ENCODE results near the gene FBXO42. TPM values are rescaled to one million over a fixed set of nuclear protein-coding genes. Genes with fewer than 3 reads are reported as not detected.
A peak's percentile ranks its signal among the peaks of the same experiment; 100 is the strongest.

The FBXO42 gene
- total and polyA plus RNA-seq, 9 of the 15 experiments (the other 6 are each of a cell fraction or from before 2014, with no cell fraction given), result 7.2 to 24.8 (median 17.4) TPM

DNA sequence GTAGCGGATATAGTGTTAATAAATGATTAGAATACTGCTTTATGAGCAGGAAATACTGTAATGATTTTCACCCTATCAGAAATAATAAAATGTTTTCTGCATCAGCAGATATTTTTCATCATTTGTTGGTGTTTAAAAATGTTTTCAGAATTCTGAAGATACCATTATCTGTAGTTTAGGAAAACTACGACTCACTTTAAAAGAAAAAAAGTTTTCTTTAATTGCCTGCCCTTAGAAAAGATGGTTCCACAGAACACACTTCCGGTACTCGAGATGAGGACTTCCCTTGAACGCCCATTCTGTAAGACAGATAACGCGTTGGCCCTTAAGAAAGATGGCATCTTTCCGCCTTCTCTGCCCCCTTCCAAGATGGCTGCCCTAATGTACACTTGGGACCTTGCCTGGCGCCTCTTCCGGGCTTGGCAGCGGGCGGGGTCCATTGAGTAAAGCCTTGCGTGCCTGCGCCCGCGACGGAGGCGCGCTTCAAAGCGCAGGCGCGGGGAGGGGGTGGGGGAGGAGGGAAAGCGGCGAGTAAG is 14.5 kb upstream of the FBXO42 start, which contains the start of gene SZRD1 (continued):
- TF ChIP-seq ARHGAP35 (IDR thresholded peaks at IDR 0.05; ENCODE audit: partially characterized antibody), result no peak
- TF ChIP-seq JUND (IDR thresholded peaks at IDR 0.05; ENCODE audit: borderline replicate concordance, low read depth, low read length), result peak; percentile 78
- TF ChIP-seq JUND (tag; IDR thresholded peaks at IDR 0.05; ENCODE audit: borderline replicate concordance, low read depth, low read length), result peak; percentile 52; the same call in 1 of the 3 replicates
- no peak for TF ChIP-seq ZKSCAN1 (IDR thresholded peaks at IDR 0.05; ENCODE audit: low read depth, low read length)
- no peak for TF ChIP-seq PPARD (CRISPR knock-in tag; IDR thresholded peaks at IDR 0.05)
- TF ChIP-seq BCOR (IDR thresholded peaks at IDR 0.05), result no peak
- TF ChIP-seq, protein P1, sequence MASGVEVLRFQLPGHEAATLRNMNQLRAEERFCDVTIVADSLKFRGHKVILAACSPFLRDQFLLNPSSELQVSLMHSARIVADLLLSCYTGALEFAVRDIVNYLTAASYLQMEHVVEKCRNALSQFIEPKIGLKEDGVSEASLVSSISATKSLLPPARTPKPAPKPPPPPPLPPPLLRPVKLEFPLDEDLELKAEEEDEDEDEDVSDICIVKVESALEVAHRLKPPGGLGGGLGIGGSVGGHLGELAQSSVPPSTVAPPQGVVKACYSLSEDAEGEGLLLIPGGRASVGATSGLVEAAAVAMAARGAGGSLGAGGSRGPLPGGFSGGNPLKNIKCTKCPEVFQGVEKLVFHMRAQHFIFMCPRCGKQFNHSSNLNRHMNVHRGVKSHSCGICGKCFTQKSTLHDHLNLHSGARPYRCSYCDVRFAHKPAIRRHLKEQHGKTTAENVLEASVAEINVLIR (CRISPR knock-in tag; IDR thresholded peaks at IDR 0.05), result peak; percentile 75
- TF ChIP-seq SNRNP70 (optimal IDR thresholded peaks at IDR 0.05; ENCODE audit: low read depth, low read length), result no peak
- peak; percentile 76; the same call in 1 of the 2 replicates for TF ChIP-seq GTF2F1 (IDR thresholded peaks at IDR 0.05; ENCODE audit: low read depth, low read length)
- TF ChIP-seq, protein P2, sequence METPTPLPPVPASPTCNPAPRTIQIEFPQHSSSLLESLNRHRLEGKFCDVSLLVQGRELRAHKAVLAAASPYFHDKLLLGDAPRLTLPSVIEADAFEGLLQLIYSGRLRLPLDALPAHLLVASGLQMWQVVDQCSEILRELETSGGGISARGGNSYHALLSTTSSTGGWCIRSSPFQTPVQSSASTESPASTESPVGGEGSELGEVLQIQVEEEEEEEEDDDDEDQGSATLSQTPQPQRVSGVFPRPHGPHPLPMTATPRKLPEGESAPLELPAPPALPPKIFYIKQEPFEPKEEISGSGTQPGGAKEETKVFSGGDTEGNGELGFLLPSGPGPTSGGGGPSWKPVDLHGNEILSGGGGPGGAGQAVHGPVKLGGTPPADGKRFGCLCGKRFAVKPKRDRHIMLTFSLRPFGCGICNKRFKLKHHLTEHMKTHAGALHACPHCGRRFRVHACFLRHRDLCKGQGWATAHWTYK (CRISPR knock-in tag; IDR thresholded peaks at IDR 0.05), result peak; percentile 61; the same call in 1 of the 2 replicates
- TF ChIP-seq RBM34 (IDR thresholded peaks at IDR 0.05; ENCODE audit: borderline replicate concordance, insufficient read depth, low read length), result no peak
- TF ChIP-seq, protein P3, sequence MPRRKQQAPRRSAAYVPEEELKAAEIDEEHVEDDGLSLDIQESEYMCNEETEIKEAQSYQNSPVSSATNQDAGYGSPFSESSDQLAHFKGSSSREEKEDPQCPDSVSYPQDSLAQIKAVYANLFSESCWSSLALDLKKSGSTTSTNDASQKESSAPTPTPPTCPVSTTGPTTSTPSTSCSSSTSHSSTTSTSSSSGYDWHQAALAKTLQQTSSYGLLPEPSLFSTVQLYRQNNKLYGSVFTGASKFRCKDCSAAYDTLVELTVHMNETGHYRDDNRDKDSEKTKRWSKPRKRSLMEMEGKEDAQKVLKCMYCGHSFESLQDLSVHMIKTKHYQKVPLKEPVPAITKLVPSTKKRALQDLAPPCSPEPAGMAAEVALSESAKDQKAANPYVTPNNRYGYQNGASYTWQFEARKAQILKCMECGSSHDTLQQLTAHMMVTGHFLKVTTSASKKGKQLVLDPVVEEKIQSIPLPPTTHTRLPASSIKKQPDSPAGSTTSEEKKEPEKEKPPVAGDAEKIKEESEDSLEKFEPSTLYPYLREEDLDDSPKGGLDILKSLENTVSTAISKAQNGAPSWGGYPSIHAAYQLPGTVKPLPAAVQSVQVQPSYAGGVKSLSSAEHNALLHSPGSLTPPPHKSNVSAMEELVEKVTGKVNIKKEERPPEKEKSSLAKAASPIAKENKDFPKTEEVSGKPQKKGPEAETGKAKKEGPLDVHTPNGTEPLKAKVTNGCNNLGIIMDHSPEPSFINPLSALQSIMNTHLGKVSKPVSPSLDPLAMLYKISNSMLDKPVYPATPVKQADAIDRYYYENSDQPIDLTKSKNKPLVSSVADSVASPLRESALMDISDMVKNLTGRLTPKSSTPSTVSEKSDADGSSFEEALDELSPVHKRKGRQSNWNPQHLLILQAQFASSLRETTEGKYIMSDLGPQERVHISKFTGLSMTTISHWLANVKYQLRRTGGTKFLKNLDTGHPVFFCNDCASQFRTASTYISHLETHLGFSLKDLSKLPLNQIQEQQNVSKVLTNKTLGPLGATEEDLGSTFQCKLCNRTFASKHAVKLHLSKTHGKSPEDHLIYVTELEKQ (CRISPR knock-in tag; IDR thresholded peaks at IDR 0.05), result no peak
- peak; percentile 14 for TF ChIP-seq ZFP36 (IDR thresholded peaks at IDR 0.05; ENCODE audit: low read depth, low read length, partially characterized antibody)
- TF ChIP-seq PHB2 (IDR thresholded peaks at IDR 0.05; ENCODE audit: low read depth), result no peak
- TF ChIP-seq ZFX (CRISPR knock-in tag; IDR thresholded peaks at IDR 0.05), result no peak
- TF ChIP-seq GABPA (tag; conservative IDR thresholded peaks at IDR 0.05; ENCODE audit: low read depth), result peak; percentile 97
- TF ChIP-seq DMBX1 (CRISPR knock-in tag; IDR thresholded peaks at IDR 0.05; ENCODE audit: borderline replicate concordance), result peak; percentile 64; the same call in 1 of the 2 replicates
- peak in 1 of 2 experiments; percentile 82; a peak in 2 of 4 replicates for TF ChIP-seq ARNT (IDR thresholded peaks at IDR 0.05)
- TF ChIP-seq NFATC3 (IDR thresholded peaks at IDR 0.05), result peak; percentile 18; the same call in 1 of the 2 replicates
- TF ChIP-seq ZNF764 (CRISPR knock-in tag; IDR thresholded peaks at IDR 0.05; ENCODE audit: low read depth), result no peak
- TF ChIP-seq, protein P4, sequence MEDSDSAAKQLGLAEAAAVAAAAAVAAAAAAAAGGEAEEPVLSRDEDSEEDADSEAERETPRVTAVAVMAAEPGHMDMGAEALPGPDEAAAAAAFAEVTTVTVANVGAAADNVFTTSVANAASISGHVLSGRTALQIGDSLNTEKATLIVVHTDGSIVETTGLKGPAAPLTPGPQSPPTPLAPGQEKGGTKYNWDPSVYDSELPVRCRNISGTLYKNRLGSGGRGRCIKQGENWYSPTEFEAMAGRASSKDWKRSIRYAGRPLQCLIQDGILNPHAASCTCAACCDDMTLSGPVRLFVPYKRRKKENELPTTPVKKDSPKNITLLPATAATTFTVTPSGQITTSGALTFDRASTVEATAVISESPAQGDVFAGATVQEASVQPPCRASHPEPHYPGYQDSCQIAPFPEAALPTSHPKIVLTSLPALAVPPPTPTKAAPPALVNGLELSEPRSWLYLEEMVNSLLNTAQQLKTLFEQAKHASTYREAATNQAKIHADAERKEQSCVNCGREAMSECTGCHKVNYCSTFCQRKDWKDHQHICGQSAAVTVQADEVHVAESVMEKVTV (CRISPR knock-in tag; IDR thresholded peaks at IDR 0.05), result no peak
- TF ChIP-seq ZNF184 (CRISPR knock-in tag; IDR thresholded peaks at IDR 0.05), result no peak
- no peak for TF ChIP-seq MIER1 (IDR thresholded peaks at IDR 0.05; ENCODE audit: low read depth)

Measured in K562 (cell line).